Common myeloid progenitor, CD34-positive (primary cell): Measurements from ENCODE around the gene AGBL5.
"Not testable (repeated sequence)": the region's sequence is repeated elsewhere in the genome, so short reads cannot be mapped to it uniquely, and the experiment has no call there.

Experiments
- CTCF ChIA-PET: fragments of 350-600 bp; sonication (Branson Sonifier 250); formaldehyde crosslinking; loops from one replicate; lab custom pipeline; 2021; ENCODE audit warnings: antibody characterized with exemption; lab: Charles Lee
- POLR2A ChIA-PET: fragments of 350-600 bp; sonication (Branson Sonifier 250); formaldehyde crosslinking; loops from one replicate; lab custom pipeline; 2021; ENCODE audit warnings: antibody characterized with exemption; lab: Charles Lee
- DNase-seq, 3 donors: peaks; one replicate each; pipeline versions ENCODE4 v3.0.0 to v3.0.0-alpha.2; 2013
- H3K27ac ChIP-seq, 2 experiments: 1 replicate in 1 of 2; 2 replicates in 1 of 2; pipeline ENCODE4 v1.7.0; 2013; ENCODE audit warnings: inconsistent platforms in 2 of 2, low read length in 2 of 2, mild to moderate bottlenecking in 2 of 2, low read depth in 1 of 2, moderate library complexity in 1 of 2; ENCODE audit not compliant: severe bottlenecking in 2 of 2, insufficient read depth in 1 of 2, poor library complexity in 1 of 2
- H3K27me3 ChIP-seq, 5 experiments: replicated peaks in 2 of 5; 1 replicate in 3 of 5; 2 replicates in 2 of 5; pipeline versions ENCODE4 v1.6.1 to v1.7.0; 2013; ENCODE audit warnings: low read length in 4 of 5, mild to moderate bottlenecking in 2 of 5, moderate library complexity in 2 of 5, inconsistent platforms in 1 of 5; ENCODE audit not compliant: insufficient read depth in 5 of 5, control insufficient read depth in 4 of 5
- H3K36me3 ChIP-seq, 4 experiments: 1 replicate in 2 of 4; 2 replicates in 2 of 4; pipeline versions ENCODE4 v1.6.1 to v1.7.0; 2013; ENCODE audit warnings: low read length in 3 of 4, control low read depth in 1 of 4, mild to moderate bottlenecking in 1 of 4; ENCODE audit not compliant: control insufficient read depth in 4 of 4, insufficient read depth in 4 of 4
- H3K4me1 ChIP-seq, 4 experiments: 1 replicate in 3 of 4; 2 replicates in 1 of 4; pipeline versions ENCODE4 v1.6.1 to v1.7.1; 2013; ENCODE audit warnings: low read length in 3 of 4, mild to moderate bottlenecking in 3 of 4, control low read depth in 1 of 4, inconsistent platforms in 1 of 4, moderate library complexity in 1 of 4; ENCODE audit not compliant: control insufficient read depth in 4 of 4, insufficient read depth in 4 of 4; ENCODE audit errors: control extremely low read depth in 1 of 4
- H3K4me3 ChIP-seq, 7 experiments: 1 replicate in 4 of 7; 2 replicates in 3 of 7; pipeline versions ENCODE4 v1.5.1 to v1.7.0; 2013; ENCODE audit warnings: mild to moderate bottlenecking in 7 of 7, low read length in 6 of 7, moderate library complexity in 6 of 7, inconsistent platforms in 2 of 7, low read depth in 2 of 7, control low read depth in 1 of 7; ENCODE audit not compliant: insufficient read depth in 4 of 7, control insufficient read depth in 1 of 7; ENCODE audit errors: extremely low read depth in 1 of 7
- H3K9me3 ChIP-seq, 5 experiments: 1 replicate in 4 of 5; 2 replicates in 1 of 5; pipeline versions ENCODE4 v1.6.1 to v1.7.1; 2013; ENCODE audit warnings: low read length in 4 of 5, mild to moderate bottlenecking in 2 of 5, inconsistent platforms in 1 of 5, low read depth in 1 of 5, moderate library complexity in 1 of 5; ENCODE audit not compliant: control insufficient read depth in 4 of 5, insufficient read depth in 2 of 5; ENCODE audit errors: control extremely low read depth in 1 of 5
- WGBS: methylation state at CpG from one replicate; pipeline ENCODE4 v1.1.5; 2013; ENCODE audit not compliant: insufficient coverage; 5-methylcytosine and 5-hydroxymethylcytosine counted together

The AGBL5 gene

GRCh38 chr2:27108221-27108620 lies 56.8 kb downstream of the AGBL5 start:
- ChIA-PET POLR2A (no interaction called here), CTCF (interaction anchor here (1.1 kb wide), 1 partner anchor 9 kb away, joined by 4 read pairs; no protein-coding TSS in a partner anchor)
- H3K4me1 ChIP-seq, result no peaks in the 10 kb centered on the region
- DNase-seq, result no peak
- no peaks in the 10 kb centered on the region for H3K27me3 ChIP-seq
- WGBS, result no CpG with 5 or more reads among the region's 2 CpGs
- H3K4me3 ChIP-seq, result no peak overlapping the region
- no peak overlapping the region for H3K27ac ChIP-seq
- no peaks in the 10 kb centered on the region for H3K36me3 ChIP-seq
- H3K9me3 ChIP-seq, result no peaks in the 10 kb centered on the region

- no peaks in the 10 kb centered on the region for H3K4me1 ChIP-seq
- no peaks in the 10 kb centered on the region for H3K9me3 ChIP-seq
- ChIA-PET CTCF (interaction anchor here (0.6 to 1.4 kb wide), 3 partner anchors 9 to 174 kb away, joined by 3 to 5 read pairs (median 5); no protein-coding TSS in a partner anchor), POLR2A (interaction anchor here (0.6 kb wide), 1 partner anchor 22 kb away, joined by 3 read pairs; the partner anchor contains the start of gene KHK)
- WGBS, result 100% methylated on average over 2 of the region's 3 CpGs
- DNase-seq, result no peak
- no peak overlapping the region for H3K4me3 ChIP-seq
- no peaks in the 10 kb centered on the region for H3K27me3 ChIP-seq
- no peak overlapping the region for H3K27ac ChIP-seq
- no peaks in the 10 kb centered on the region for H3K36me3 ChIP-seq
Observed at GRCh38 chr2:27109083-27109482, 57.6 kb downstream of the AGBL5 start.

DNA sequence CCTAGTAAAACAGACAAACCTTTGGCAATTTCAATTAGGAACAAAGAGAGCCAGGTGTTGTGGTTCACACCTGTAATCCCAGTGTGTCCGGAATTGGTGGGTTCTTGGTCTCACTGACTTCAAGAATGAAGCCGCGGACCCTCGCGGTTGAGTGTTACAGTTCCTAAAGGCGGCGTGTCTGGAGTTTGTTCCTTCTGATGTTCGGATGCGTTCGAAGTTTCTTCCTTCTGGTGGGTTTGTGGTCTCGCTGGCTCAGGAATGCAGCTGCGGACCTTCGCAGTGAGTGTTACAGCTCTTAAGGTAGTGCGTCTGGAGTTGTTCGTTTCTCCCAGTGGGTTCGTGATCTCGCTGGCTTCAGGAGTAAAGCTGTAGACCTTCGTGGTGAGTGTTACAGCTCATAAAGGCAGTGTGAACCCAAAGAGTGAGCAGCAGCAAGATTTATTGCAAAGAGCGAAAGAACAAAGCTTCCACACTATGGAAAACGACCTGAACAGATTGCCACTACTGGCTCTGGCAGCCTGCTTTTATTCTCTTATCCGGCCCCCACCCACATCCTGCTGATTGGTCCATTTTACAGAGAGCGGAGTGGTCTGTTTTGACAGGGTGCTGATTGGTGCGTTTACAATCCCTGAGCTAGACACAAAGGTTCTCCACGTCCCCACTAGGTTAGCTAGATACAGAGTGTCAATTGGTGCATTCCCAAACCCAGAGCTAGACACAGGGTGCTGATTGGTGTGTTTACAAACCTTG lies 59.3 kb downstream of the AGBL5 start:
- H3K4me1 ChIP-seq, H3K27ac ChIP-seq, POLR2A ChIA-PET, DNase-seq, H3K9me3 ChIP-seq, H3K4me3 ChIP-seq, H3K36me3 ChIP-seq, H3K27me3 ChIP-seq: not testable (repeated sequence)
- whole genome bisulfite sequencing, result 94% methylated on average over 24 of the region's 24 CpGs
- CTCF ChIA-PET, result interaction anchor here (1.7 to 1.8 kb wide), 3 partner anchors 9 to 169 kb away, joined by 4 to 10 read pairs (median 4); no protein-coding TSS in a partner anchor

- H3K9me3 ChIP-seq, H3K27me3 ChIP-seq, H3K27ac ChIP-seq, H3K36me3 ChIP-seq, H3K4me1 ChIP-seq, H3K4me3 ChIP-seq, DNase-seq, POLR2A ChIA-PET: not testable (repeated sequence)
- CTCF ChIA-PET, result interaction anchor here (1.2 to 2.3 kb wide), 5 partner anchors 9 to 169 kb away, joined by 4 to 10 read pairs (median 5); partner anchors contain the start of gene ABHD1
- 97% methylated on average over 38 of the region's 49 CpGs for WGBS
Observed at GRCh38 chr2:27111392-27112078, 60.1 kb downstream of the AGBL5 start.

GRCh38 chr2:27115519-27115918 lies 64.1 kb downstream of the AGBL5 start:
- DNase-seq, result no peak
- Histone ChIP-seq H3K27ac (no peak overlapping the region), H3K27me3 (peaks cover 0 to 15% (median 0%) of the 10 kb centered on the region in 5 experiments), H3K36me3 (no peaks in the 10 kb centered on the region), H3K9me3 (no peaks in the 10 kb centered on the region), H3K4me3 (no peak overlapping the region), H3K4me1 (peaks cover 0 to 14% (median 11%) of the 10 kb centered on the region in 4 experiments)
- WGBS, result 76% methylated on average over 2 of the region's 2 CpGs
- ChIA-PET POLR2A (interaction anchor here (0.6 kb wide), 1 partner anchor 40 kb away, joined by 3 read pairs; no protein-coding TSS in a partner anchor), CTCF (interaction anchor here (0.7 to 1.6 kb wide), 4 partner anchors 14 to 43 kb away, joined by 3 to 4 read pairs (median 4); no protein-coding TSS in a partner anchor)

DNA sequence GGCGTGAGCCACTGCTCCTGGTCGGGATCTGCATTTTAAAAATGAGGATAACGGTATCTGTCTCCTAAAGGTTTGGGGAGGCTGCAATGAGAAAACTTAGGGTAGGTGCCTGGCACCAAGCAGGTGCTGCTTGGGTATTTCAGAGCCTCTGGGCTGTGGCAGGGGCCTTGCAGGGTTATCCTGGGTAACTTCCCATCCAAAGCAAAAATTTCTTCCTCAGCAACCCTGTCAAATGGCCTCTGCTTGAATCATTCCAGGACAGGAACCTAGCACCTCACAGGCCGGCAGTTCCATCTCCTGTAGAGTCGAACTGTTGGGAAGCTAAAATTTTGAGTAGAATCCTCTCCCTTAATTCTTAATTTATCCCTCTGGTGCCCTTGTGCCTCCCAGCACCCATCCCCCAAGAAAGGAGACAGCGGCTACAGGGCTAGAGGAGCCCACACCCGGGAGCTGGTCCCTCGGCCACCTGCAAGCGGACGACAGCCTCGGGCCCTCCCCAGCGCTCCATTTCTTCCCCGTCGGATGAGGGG lies 66.6 kb downstream of the AGBL5 start:
- ChIA-PET POLR2A (no interaction called here), CTCF (interaction anchor here (1.3 kb wide), 1 partner anchor 52 kb away, joined by 5 read pairs; no protein-coding TSS in a partner anchor)
- WGBS, result 29% methylated on average over 13 of the region's 14 CpGs

More for the DNA sequence above, 66.6 kb downstream of the AGBL5 start:
- H3K27me3 ChIP-seq, result peaks cover 0 to 22% (median 0%) of the 10 kb centered on the region in 5 experiments
- H3K27ac ChIP-seq, result no peak overlapping the region
- no peak for DNase-seq
- no peaks in the 10 kb centered on the region for H3K36me3 ChIP-seq
- peaks cover 0 to 24% (median 16%) of the 10 kb centered on the region in 4 experiments for H3K4me1 ChIP-seq
- H3K9me3 ChIP-seq, result no peaks in the 10 kb centered on the region
- H3K4me3 ChIP-seq, result peak overlapping the region; percentile 32 to 75 (median 62)
